Measurements from ENCODE around the gene P2RY14. TPM values are rescaled to one million over a fixed set of nuclear protein-coding genes. Genes with fewer than 3 reads are reported as not detected.
A peak's percentile ranks its signal among the peaks of the same experiment; 100 is the strongest.

Gene P2RY14
- total RNA-seq (2014; rRNA removed; shearing (Covaris generic)) = not detected in 2 replicates

DNA sequence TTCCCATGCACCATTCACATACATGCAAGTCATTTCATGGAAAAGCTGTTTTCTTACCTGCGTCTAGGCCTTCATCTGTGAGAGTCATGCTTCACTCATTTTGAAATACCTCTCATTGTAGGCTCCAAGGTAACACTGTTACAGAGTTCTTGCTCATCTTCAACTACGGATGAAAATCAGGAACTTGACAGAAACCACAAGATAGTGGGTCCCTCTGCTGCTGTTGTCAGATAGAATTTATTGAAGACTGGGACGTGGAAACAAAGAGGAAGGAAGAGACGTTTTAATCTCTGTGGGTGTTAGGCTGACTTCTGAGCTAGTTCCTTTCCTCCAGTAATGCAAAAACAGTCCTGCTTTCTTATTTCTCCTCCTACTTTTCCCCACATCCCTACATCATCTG is at the start of gene P2RY14:
P2RY14 (minus strand) TSS at position 313 of the 400 bp plus-strand sequence. CDS start 64,226 bp downstream, outside the sequence.
- DNase-seq (ENCODE audit: low read depth) = no peak

DNA sequence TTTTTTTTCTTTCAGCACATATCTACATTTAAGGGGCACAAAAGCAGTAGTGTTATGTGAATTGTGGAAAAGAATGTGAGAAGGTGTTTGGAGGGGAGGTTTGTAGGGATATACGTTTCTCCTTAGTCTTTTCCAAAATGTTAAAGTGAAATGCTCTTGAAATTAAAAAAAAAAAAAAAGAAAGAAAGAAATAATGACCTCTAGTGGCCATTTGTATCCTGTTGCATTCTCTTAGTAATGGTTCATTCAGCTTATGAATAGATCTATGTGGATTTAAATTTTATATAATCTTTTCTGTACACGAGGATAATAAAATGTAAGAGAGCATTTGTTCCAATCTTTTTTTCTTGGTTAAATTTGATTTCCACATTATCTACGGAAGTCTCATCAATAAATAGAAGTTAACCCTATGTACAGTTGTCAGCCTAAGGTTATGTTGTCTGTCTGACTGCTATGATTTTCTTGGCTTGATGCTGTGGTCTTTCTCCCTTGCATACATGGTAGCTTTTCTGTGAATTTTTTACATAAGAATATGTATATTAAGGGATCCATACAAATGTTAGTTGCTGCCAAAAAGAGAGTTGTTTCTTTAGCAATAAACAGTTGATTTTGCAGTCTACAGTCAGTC is 49.3 kb upstream of the P2RY14 start:
- peak; percentile 40 for DNase-seq (ENCODE audit: low read depth)

DNA sequence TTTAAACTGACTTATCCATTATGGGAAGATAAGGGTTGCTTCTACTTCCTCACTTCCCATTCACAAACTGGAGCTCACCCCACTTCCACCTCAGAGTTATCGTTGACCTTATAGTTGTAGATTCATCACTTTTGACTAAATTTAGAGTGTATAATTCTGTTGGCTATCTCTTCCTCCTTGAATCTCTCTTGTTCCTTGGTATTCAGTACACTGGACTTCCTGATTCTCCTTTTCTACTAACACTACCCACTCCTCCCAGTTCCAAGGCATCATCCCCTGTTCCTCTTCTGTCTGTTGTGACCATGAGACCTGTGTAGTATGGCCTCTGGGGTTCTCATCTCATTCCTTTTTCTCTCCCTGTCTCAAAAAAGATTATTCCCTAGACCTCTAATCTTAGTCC is 44.2 kb upstream of the P2RY14 start:
- DNase-seq (ENCODE audit: low read depth) = no peak

DNA sequence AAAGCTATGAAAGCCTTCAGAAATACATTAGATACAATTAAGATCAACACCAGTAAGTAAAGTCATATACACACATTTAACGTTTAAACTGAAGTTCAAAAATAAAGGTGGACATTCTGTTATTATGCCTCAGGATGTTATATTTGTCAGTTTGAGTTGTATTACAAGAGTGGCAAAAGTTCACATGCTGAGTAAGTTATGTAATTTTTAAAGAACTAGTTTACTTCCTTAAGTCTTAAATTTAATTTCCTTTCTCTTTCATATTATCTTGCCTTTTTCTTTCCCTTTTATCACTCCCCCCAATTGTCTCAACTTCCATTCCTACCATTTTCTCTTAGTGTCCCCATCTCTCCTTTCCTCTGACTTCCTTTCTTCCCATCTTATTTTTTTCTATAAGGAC is 43.2 kb upstream of the P2RY14 start:
- no peak for DNase-seq (ENCODE audit: low read depth)

DNA sequence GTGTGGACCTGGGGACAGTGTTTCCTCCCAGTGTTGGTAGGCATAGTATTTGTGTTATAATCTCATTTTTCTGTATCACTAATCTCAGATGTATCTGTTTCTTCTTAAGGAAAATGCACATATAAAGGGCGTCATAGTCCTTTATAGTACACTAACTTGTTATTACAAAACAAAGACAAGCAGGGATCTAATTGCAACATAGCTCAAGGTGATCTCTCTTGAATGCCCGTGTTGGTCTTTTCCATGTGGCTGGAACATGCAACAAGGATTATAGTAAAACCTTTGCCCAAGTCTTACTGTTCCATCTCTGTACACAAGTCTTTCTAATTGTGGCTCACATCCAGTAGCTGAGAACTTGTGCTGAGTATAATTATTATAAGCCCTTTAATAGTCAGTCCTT is 41.8 kb upstream of the P2RY14 start:
- no peak for DNase-seq (ENCODE audit: low read depth)

DNA sequence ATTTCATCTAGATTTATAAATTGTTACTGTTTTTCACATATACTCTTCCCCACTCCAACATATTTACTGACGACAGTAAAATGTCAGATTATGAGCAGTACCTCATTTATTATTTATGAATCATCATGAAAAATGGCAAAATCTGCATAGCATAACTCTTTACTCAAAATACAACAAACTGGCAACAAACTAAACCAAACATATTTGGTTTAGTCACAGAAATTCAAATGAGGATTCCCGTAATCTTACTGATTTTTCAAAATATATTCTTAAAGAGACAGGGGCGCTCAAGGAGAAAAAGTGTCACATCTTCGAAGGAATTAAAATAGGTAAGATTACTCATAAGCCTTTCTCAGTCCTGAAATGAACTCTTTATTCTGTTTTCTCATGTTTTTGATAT is 41.3 kb upstream of the P2RY14 start:
- no peak for DNase-seq (ENCODE audit: low read depth)

DNA sequence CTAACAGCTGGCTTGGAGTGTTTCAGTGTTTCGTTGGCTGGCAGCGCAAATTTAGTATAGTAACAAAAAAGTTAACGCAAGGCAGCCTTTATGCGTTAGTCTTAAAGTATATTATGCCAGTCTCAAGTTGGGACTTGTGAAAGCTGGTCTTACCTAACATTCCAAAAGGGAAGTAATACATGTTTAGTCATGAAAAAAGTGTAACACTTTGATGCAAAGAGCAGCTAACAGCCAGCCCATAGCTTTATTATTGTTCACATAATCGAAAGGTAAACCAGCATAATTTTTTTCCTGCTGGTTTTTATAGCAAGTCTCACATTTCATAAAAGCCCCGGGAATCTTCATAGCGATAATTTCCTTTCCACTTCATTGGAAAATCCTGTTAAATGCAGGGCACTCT is 40.6 kb upstream of the P2RY14 start:
- peak; percentile 4 for DNase-seq (ENCODE audit: low read depth)

DNA sequence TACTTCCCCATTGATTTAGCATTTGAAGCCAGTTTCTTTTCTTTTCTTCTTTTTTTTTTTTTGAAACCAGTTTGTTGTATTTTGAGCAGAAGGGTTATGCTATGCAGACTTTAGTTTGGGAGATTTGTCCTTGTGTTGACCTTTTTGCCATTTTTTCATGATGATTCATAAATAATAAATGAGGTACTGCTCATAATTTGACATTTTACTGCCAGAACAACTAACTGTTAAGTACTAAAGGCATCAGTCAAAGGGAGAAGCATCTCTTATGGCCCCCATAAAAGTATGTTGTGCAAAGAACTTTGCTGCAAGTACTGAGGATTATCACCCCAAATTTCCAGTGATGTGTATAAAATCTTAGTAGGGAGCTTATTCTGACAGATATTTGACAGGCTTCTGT is 40.0 kb upstream of the P2RY14 start:
- DNase-seq (ENCODE audit: low read depth) = peak; percentile 35

DNA sequence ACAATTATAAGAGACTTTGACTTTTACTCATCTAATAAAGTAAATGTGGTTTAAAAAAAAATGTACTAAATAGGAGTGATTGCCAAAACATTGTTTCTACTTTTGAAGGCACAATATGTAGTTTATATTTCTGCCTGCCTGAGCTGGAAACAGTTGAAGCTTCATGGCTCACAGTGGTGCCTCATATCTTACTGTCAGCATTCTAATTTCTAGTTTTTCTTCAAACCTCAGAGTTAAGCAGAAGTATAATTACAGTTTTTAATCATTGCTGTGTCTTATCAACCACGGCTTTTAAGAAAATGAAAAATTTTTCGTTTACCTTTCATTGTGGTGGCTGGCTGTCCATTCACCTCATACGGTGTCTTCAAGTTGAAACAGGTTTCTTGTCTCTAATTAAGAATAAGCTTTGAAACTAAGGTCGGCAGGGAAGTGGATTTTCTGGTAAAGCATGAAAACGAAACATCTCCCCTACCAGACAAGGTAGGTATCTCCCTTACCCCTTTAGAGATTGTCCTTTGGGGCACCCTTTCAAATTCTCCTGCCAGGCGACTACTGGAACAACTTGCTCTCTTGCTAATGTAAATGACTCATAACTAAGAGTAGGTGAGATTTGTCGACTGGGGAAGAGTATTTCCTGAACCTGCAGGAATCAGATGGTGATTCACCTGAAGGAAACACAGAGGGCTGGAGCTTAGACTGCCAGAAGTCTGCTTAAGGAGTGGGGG is 38.1 kb upstream of the P2RY14 start, which contains the start of gene GPR87:
GPR87 (minus strand) TSS at position 554 of the 725 bp plus-strand sequence. CDS start 16,720 bp downstream, outside the sequence.
- DNase-seq (ENCODE audit: low read depth) = peak; percentile 90

DNA sequence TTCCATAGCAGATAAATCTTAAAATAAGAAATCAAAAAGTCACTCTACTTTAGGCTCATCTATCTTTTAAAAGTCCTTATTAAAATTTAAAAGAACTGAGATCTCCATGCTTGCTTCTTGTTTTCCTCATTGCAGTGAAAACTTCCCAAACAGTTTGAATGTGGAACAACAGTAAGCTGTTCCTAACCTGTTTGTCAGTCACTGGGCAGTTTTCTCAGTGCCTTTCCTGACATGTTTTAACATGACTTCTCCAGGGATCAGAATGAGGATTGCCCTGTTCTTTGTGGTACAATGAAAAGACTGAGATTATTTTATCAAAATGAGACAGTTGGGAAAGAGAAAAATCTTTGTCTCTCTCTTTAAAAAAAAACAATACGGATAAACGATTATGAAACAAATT is 37.5 kb upstream of the P2RY14 start:
- DNase-seq (ENCODE audit: low read depth) = peak; percentile 3

DNA sequence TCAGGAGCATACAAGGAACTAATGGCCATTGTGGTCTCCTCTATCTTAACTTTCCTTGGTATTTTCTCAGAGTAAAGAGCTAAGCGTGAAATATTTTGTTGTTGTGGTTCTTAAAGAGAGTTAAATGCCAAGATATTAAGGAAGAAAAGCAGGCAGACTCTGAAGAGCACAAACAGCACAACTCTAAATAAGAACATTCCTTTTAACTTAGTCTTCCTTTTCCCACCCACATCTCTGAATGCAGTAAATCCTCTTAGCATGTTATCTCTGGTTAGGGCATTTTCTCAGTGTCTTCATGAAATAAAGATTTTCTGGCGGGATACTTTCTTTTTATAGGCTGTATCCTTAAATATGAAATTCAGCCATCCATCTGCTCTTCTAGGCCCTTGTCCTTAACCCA is 36.8 kb upstream of the P2RY14 start:
- DNase-seq (ENCODE audit: low read depth) = peak; percentile 59

DNA sequence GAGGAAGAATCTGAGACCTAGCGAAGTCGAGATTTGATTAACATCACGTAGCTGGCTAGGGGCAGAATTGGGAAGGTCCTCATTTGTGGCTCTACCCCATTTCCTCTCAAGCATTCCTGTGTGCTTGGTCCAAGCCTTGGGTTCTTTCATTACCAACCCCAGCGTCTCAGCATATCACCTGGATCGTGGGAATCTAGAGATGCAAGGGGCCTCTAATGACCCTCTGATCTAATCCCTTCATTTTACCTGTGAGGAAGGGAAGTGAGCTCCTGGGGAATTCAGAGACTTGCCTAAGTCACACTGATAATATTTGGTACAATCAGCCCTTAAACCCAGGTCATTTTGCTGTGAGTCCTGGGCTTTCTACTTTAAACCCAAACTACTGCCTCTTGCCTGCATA is 36.3 kb upstream of the P2RY14 start:
- no peak for DNase-seq (ENCODE audit: low read depth)

DNA sequence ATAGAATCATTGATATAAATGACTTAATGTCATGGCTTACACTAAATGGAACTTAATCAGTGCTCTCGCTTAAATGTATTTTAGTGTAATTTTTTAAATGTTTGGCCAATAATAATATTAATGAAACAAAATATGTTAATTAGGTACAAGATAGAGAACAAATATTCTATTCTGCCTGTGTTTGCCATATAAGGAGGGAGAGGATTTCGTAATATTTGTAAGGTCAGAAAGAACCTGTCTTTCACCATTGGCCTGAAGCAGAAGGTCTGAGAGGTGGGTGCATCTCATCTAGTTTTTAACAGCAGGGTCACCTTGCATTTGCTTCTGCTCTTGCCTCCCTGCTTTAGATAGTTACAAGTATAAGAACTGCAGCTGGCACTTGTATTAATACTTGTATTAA is 35.8 kb upstream of the P2RY14 start:
- no peak for DNase-seq (ENCODE audit: low read depth)

DNA sequence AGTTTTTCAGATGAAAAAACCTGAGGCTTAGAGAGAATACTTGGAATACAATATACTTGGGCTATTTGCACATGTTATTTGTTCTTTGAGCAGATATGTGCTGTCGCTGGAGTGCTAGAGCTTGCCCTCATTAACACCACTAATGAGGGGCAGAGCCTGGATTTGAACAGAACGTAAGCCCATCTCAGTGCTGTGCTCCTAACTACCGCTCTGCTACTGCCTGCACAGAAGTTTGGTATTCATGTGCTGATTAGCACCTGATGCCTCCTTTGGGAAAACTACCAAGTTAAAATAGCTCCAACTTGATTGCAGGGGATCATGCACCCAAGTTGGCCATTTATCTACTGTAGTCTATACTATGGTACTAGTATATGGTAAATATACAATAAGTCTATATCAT is 34.6 kb upstream of the P2RY14 start:
- DNase-seq (ENCODE audit: low read depth) = no peak

DNA sequence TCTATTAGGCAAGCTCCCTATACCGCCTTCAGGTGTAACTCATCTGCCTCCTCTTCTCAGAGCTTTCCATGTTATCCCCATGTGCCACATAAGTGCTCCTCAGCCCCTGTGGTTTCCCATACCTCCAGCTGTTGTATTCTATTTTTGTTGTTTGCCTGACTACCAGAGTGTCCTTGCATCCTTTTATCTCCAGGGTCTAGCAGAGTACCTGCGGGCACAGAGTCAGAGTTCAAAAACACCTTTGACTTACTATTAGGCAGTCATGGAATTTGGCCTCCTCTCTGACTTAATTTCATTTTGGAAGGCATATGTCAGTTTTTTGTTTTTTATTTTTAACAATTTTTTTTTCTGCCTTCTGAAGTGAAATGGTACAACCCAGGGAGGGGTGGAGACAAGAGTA is 31.2 kb upstream of the P2RY14 start:
- DNase-seq (ENCODE audit: low read depth) = no peak

DNA sequence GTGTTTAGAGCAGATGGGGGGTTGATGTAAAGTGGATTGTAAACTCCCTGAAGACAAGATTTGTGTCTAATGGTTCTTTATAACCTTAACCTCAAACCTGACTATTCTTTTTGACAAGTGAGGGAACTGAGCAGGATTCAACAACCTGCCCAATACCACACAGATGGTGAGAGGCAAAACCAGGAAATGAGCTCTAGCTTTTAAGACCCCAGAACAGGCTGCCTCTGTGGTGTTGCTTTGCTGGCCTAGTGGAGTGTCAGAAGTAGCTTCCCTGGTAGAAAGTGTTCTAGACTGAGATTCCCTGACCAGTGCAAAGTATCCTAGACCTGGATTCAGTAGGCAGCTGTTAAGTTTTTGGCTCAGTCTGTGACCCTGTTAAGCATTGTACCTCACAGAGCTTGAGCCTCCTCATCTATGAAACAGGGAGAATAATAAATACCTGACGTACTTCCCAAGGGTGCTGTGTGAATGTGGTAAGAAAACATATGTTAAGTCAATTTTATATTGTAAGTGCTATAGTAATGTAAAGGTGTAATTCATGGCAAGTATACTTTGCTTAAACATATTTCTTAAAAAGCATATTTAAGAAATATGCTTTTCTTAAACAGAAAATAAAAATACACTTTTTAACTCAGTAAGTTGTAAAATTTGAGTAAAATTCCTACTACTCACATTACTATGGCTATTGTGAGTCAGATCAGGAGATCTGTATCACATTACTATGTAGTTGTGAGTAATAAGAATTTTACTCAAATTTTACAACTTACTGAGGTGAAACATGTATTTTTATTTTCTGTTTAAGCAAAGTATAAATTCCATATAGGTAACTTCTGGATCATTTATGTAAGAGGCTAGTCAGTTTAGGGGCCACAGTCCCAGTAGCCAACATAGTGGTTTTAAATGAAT is 29.5 kb upstream of the P2RY14 start:
- peak; percentile 41 for DNase-seq (ENCODE audit: low read depth)

DNA sequence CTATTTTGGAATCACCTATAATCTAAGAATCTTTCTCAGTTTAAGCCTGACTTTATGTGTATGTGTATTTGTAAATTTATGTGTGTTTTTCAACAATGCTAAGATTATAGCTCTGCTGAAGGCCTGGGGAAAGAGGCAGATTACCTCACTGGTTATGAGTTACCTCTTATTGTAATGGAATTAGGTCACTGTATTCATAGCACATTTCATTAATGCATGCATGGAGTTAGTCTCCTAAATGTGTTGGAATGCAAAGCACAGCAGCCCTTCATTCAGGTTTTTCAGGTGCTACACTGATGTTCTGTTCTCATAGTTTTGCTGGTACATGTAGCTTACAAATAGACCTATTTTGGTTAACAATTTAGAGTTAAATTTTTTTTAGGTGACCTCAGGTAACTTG is 28.8 kb upstream of the P2RY14 start:
- no peak for DNase-seq (ENCODE audit: low read depth)

DNA sequence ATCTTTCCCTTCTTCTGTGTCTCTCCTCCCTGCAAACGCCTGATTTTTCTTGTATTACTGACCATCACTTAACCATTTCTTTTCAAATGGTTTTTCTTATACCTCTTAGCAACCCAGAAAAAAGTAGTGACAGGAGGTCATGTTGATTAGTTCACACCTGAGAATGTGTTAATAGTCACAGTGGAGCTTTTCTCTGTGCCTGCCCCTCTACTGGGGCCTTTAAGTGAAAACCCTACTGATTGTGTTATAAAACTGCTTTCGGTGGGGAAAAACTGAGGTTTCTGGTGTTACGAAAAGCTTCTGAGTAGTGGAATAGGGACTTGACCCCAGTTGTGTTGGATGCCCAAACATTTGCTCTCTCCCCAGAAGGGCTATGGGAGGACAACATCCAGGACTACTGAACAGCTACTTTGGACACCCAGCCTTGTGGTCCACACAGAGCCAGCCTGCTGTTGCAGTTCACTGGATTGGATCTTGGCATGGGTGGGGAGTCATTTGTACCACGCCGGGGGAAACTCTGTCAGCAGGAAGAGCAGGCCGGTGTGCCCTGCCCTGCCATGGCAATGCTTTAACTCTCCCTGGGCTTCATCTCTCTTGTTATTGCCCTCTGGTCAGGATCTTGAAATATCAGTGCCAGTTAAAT is 27.9 kb upstream of the P2RY14 start:
- DNase-seq (ENCODE audit: low read depth) = no peak

DNA sequence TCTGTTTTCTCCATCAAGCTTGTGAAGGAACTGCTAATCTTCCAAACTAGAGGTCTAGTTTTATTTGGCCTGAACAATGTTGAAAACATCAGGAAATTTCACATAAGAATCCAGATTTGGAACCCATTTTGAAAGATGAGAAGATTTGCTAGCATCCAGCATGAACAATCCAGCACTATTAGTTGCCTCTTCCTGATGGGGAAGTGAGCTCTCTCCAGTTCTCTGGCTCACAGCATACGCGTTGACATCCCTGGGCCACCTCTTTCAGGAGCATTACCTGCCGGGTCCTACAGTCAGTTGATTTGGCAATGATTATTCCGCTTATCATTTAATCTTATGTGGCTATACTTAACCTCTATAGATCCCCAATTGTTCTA is 27.4 kb upstream of the P2RY14 start:
- DNase-seq (ENCODE audit: low read depth) = no peak

DNA sequence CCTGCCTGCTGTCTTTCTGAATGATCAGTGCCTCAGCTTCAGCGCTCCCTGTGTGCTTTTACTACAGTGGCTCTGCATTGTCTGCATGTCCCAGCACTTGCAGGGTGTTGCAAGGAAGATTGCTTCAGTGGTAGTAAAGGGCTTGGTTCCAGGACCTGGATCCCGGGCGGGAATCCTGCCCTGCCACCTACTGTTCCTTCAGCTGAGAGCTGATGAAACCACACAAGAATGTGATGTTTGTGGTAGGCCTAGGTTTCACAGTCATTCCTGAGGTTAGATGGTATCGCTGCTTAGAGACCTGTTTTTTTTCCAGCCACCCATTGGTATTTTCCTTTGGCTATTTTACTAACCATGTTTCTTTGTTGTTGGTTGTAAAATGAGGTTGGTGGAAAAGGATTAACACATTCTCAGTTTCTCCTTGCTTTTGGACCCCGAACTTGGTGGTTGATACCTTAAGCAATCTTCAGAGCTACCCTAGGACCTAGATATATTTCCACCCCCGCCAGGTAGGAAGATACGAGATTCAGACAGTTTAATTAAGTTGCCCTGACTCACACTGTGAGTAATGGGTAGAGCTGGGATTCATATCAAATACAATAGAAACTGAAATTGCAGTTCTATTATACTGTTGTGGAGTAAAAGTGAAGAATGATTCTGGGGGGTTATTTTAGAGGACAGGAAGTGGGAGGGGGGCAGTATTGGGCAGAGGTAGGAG is 26.9 kb upstream of the P2RY14 start:
- DNase-seq (ENCODE audit: low read depth) = peak; percentile 100

DNA sequence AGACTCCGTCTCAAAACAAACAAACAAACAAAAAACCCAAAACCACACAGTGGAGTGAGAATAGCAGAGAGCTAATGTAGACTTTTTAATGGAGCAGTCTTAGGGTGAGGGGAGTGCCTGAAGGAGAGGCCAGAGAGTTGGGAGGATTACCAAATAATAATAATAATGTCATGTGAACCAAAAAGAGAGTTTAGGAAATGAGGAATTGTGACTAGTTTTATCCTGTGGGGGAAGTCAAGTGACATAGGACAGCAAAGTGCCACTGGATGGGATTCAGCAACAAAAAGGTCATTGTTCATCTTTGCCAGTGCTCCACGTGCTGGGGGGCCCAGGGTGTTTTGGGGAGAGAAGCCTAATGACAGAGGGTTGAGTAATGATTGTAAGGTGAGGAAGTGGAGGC is 25.4 kb upstream of the P2RY14 start:
- no peak for DNase-seq (ENCODE audit: low read depth)

Measured in M059J (cell line).